ENCODE measurements around the gene ZNF593.

The ZNF593 gene

DNA sequence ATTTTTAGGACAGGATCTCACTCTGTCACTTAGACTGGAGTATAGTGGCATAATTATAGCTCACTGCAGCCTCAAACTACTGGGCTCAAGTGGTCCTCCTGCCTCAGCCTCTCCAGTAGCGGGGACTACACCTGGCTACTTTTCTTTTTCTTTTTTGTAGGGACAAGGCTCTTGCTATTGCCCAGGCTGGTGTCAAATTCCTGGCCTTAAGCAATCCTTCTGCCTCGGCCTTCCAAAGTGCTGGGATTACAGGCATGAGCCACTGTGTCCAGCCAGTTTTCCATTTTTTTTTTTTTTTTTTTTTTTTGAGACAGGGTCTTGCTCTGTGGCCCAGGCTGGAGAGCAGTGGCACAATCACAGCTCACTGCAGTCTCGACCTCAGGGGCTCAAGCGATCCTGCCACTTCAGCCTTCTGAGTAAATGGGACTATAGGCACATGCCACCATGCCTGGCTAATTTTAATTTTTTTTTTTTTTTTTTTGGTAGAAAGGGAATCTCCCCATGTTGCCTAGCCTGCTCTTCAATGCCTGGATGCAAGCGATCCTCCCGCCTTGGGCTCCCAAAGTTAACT lies 43.7 kb downstream of the ZNF593 start:
- no peak for FAIRE-seq

DNA sequence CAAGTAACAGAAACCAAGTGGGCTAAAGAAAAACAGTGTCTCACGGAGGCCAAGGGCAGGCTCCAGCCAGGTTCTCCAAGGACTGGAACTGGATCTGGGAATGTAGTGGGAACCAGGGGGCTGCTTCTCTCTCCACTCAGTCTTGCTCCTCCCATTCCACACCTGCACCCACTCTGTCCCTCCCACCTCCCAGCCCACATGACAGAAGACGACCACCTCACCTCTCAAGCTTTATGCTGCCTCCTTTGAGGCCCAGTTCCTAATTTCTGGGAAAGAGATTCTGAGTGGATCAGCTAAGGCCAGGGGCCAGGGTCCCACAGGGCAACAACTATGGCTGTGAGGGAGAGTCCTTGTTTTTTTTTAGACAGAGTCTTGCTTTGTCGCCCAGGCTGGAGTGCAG lies 45.5 kb downstream of the ZNF593 start:
- no peak for FAIRE-seq

DNA sequence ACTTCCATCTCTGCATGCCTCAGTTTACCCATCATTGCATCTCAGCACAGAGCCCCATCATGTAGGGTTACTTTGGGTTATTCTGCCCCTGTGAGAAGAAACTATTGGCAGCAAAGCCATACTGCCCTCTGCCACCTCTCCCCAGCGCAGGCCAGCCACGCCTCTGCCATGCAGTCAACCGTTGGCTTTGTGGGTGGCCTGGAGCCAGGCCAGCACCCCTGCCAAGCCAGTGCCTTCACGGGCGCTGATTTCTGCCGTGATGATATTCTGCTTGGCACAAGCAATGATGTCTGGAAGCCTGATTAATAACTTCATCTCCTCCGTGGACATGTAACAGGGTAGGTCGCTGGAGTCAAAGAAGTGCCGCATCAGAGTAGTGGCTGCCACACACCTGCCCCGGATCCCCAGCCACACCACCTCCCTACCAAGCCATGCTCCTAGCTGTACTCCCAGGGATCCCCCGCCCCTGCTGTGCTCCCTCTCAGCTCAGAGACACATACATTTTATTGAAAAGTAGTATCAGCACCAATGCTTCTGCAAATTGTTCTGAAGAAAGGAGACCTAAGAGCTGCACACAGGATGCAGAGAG lies 49.3 kb downstream of the ZNF593 start:
- FAIRE-seq, result no peak
